ENCODE results near the gene TCF19. TPM values are rescaled to one million over a fixed set of nuclear protein-coding genes. Genes with fewer than 3 reads are reported as not detected.

TCF19 gene
- polyA plus RNA-seq, 1 donor from 2014 or later: 3.6 TPM

DNA sequence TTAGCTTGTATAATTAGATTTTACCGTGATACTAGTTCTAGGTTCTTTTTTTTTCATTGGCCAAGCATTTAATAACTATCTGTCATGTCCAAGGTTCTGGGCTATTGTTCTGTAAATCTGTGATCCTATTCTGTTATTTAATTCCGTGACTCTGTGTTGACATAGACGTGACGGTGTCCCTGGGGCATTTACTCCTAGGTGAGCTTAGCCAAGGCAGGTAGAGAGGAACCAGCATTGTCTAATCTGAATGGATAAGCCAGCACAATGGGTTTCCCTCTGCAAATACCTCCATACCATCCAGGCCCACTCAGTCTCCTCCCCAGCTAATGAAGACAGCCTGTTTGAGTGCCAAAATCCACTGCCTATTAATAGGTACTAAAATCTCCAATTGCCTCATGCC is 29.3 kb upstream of the TCF19 start:
- Histone ChIP-seq H2AFZ (ENCODE audit: low read depth, low read length) (no peak overlapping the region), H3K4me2 (ENCODE audit: low read length) (no peak overlapping the region), H3K4me3 (ENCODE audit: low read length) (no peak overlapping the region), H3K27ac (ENCODE audit: low read length) (no peak overlapping the region), H3F3A (ENCODE audit: insufficient read depth, low read length, poor library complexity, severe bottlenecking) (no peaks in the 10 kb centered on the region), H3K9me3 (ENCODE audit: low read length) (no peaks in the 10 kb centered on the region), H3K79me2 (replicated peaks; ENCODE audit: insufficient read depth, low read length) (no peaks in the 10 kb centered on the region), H3K9me2 (ENCODE audit: insufficient read depth, low read length) (no peaks in the 10 kb centered on the region), H4K20me1 (ENCODE audit: insufficient read depth) (no peaks in the 10 kb centered on the region), H3K27me3 (ENCODE audit: insufficient read depth, low read depth, low read length) (no peaks in the 10 kb centered on the region), H3K36me3 (ENCODE audit: insufficient read depth, low read length) (no peaks in the 10 kb centered on the region), H3K9ac (ENCODE audit: low read length) (no peak overlapping the region)
- TF ChIP-seq EP300 (conservative IDR thresholded peaks at IDR 0.05; ENCODE audit: poor library complexity, severe bottlenecking): no peak

DNA sequence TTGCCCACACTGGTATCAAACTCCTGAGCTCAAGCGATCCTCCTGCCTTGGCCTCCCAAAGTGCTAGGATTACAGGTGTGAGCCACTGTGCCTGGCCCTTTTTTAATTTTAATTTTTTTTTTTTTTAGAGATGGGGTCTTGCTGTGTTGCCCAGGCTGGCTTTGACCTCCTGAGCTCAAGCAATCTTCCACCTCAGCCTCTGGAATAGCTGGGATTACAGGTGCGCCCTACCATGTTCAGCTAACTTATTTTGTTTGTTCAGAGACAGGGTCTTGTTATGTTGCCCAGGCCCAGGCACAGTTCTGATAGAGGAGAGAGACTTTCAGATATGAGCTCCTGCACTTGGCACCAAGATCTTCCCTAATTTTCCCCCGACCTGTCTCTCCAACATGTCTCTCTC is 27.6 kb upstream of the TCF19 start:
- H4K20me1 ChIP-seq (ENCODE audit: insufficient read depth): no peaks in the 10 kb centered on the region
- TF ChIP-seq TAF1 (IDR thresholded peaks at IDR 0.05; ENCODE audit: low read depth): no peak
- TF ChIP-seq, protein P1, sequence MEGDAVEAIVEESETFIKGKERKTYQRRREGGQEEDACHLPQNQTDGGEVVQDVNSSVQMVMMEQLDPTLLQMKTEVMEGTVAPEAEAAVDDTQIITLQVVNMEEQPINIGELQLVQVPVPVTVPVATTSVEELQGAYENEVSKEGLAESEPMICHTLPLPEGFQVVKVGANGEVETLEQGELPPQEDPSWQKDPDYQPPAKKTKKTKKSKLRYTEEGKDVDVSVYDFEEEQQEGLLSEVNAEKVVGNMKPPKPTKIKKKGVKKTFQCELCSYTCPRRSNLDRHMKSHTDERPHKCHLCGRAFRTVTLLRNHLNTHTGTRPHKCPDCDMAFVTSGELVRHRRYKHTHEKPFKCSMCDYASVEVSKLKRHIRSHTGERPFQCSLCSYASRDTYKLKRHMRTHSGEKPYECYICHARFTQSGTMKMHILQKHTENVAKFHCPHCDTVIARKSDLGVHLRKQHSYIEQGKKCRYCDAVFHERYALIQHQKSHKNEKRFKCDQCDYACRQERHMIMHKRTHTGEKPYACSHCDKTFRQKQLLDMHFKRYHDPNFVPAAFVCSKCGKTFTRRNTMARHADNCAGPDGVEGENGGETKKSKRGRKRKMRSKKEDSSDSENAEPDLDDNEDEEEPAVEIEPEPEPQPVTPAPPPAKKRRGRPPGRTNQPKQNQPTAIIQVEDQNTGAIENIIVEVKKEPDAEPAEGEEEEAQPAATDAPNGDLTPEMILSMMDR (IDR thresholded peaks at IDR 0.05; ENCODE audit: poor library complexity, severe bottlenecking): no peak
- TF ChIP-seq REST (IDR thresholded peaks at IDR 0.05; ENCODE audit: borderline replicate concordance): no peak
- no peak for TF ChIP-seq RAD21 (conservative IDR thresholded peaks at IDR 0.05)
- TF ChIP-seq EZH2 (IDR thresholded peaks at IDR 0.05; ENCODE audit: borderline replicate concordance, insufficient read depth, low read length, poor library complexity, severe bottlenecking): no peak
- no peak for TF ChIP-seq MXI1 (conservative IDR thresholded peaks at IDR 0.05; ENCODE audit: poor library complexity, severe bottlenecking)
- TF ChIP-seq POLR2AphosphoS5 (IDR thresholded peaks at IDR 0.05): no peak
- TF ChIP-seq EP300 (conservative IDR thresholded peaks at IDR 0.05; ENCODE audit: poor library complexity, severe bottlenecking): no peak
- TF ChIP-seq SMC3 (conservative IDR thresholded peaks at IDR 0.05; ENCODE audit: poor library complexity): no peak
- no peaks in the 10 kb centered on the region for H3K27me3 ChIP-seq (ENCODE audit: insufficient read depth, low read depth, low read length)
- H3F3A ChIP-seq (ENCODE audit: insufficient read depth, low read length, poor library complexity, severe bottlenecking): no peaks in the 10 kb centered on the region
- H3K9me3 ChIP-seq (ENCODE audit: low read length): no peaks in the 10 kb centered on the region
- H3K27ac ChIP-seq (ENCODE audit: low read length): no peak overlapping the region
- H3K79me2 ChIP-seq (replicated peaks; ENCODE audit: insufficient read depth, low read length): no peaks in the 10 kb centered on the region
- no peak overlapping the region for H2AFZ ChIP-seq (ENCODE audit: low read depth, low read length)
- no peak overlapping the region for H3K9ac ChIP-seq (ENCODE audit: low read length)
- no peaks in the 10 kb centered on the region for H3K9me2 ChIP-seq (ENCODE audit: insufficient read depth, low read length)
- no peak overlapping the region for H3K4me2 ChIP-seq (ENCODE audit: low read length)
- H3K4me3 ChIP-seq (ENCODE audit: low read length): no peak overlapping the region
- no peaks in the 10 kb centered on the region for H3K36me3 ChIP-seq (ENCODE audit: insufficient read depth, low read length)

DNA sequence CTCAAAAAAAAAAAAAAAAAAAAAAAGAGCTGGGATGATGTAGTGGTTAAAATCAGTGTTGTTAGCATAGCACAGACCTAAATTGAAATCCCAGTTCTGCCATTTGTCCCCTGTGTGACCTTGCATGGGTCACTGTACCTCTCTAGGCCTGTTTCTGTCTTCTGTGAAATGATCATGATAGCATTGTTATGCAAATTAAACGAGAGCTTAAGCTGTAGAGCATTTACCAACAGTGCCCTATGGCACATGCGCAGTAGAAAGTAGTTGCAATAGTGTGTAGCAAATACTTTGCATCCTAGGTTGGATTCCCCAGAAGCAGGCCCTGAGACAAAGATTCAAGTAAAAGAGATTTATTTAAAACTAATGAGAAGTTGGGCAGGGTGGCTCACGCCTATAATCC is 26.8 kb upstream of the TCF19 start:
- Histone ChIP-seq H3F3A (ENCODE audit: insufficient read depth, low read length, poor library complexity, severe bottlenecking) (no peaks in the 10 kb centered on the region), H3K79me2 (replicated peaks; ENCODE audit: insufficient read depth, low read length) (no peaks in the 10 kb centered on the region), H3K4me2 (ENCODE audit: low read length) (no peak overlapping the region), H3K9me2 (ENCODE audit: insufficient read depth, low read length) (no peaks in the 10 kb centered on the region), H3K36me3 (ENCODE audit: insufficient read depth, low read length) (no peaks in the 10 kb centered on the region), H3K27me3 (ENCODE audit: insufficient read depth, low read depth, low read length) (no peaks in the 10 kb centered on the region), H3K4me3 (ENCODE audit: low read length) (no peak overlapping the region), H3K27ac (ENCODE audit: low read length) (no peak overlapping the region), H2AFZ (ENCODE audit: low read depth, low read length) (no peak overlapping the region), H4K20me1 (ENCODE audit: insufficient read depth) (no peaks in the 10 kb centered on the region), H3K9ac (ENCODE audit: low read length) (no peak overlapping the region), H3K9me3 (ENCODE audit: low read length) (no peaks in the 10 kb centered on the region)
- no peak for TF ChIP-seq POLR2AphosphoS5 (IDR thresholded peaks at IDR 0.05)
- TF ChIP-seq, protein P1 (IDR thresholded peaks at IDR 0.05; ENCODE audit: poor library complexity, severe bottlenecking): no peak
- no peak for TF ChIP-seq REST (IDR thresholded peaks at IDR 0.05; ENCODE audit: borderline replicate concordance)
- no peak for TF ChIP-seq EP300 (conservative IDR thresholded peaks at IDR 0.05; ENCODE audit: poor library complexity, severe bottlenecking)
- no peak for TF ChIP-seq TAF1 (IDR thresholded peaks at IDR 0.05; ENCODE audit: low read depth)
- no peak for TF ChIP-seq MXI1 (conservative IDR thresholded peaks at IDR 0.05; ENCODE audit: poor library complexity, severe bottlenecking)
- no peak for TF ChIP-seq RAD21 (conservative IDR thresholded peaks at IDR 0.05)
- TF ChIP-seq SMC3 (conservative IDR thresholded peaks at IDR 0.05; ENCODE audit: poor library complexity): no peak
- no peak for TF ChIP-seq EZH2 (IDR thresholded peaks at IDR 0.05; ENCODE audit: borderline replicate concordance, insufficient read depth, low read length, poor library complexity, severe bottlenecking)
